Activated T-helper 1 cell treated with anti-CD3 and anti-CD28 coated beads, Interleukin-12 subunit alpha, Interleukin-12 subunit beta, Interleukin-2, Interleukin-4 antibody, amounts not matched to agents 30 ng/mL and 10 ng/mL and 1 ng/mL, durations not matched to agents 14 hours and 24 hours and 36 hours (primary cell): ENCODE measurements around the gene HIPK2. TPM values are rescaled to one million over a fixed set of nuclear protein-coding genes. Genes with fewer than 3 reads are reported as not detected.

Experiments used
- DNase-seq: peaks from one replicate; pipeline ENCODE4 v3.0.0; 2021; ENCODE audit warnings: low spot score
- H3K27ac Mint-ChIP-seq: one replicate; pipeline ENCODE4 v1.8.0; 2021; ENCODE audit warnings: mild to moderate bottlenecking, mixed read lengths
- H3K27me3 Mint-ChIP-seq: one replicate; pipeline ENCODE4 v1.8.0; 2022; ENCODE audit warnings: mild to moderate bottlenecking, moderate library complexity, mixed read lengths; ENCODE audit not compliant: insufficient read depth
- H3K36me3 Mint-ChIP-seq: one replicate; pipeline ENCODE4 v1.8.0; 2021; ENCODE audit warnings: low read depth, mixed read lengths
- H3K4me1 Mint-ChIP-seq: one replicate; pipeline ENCODE4 v1.8.0; 2021; ENCODE audit warnings: low read depth, mixed read lengths
- H3K4me3 Mint-ChIP-seq: one replicate; pipeline ENCODE4 v1.8.0; 2021; ENCODE audit warnings: mild to moderate bottlenecking, moderate library complexity, mixed read lengths
- H3K9me3 Mint-ChIP-seq: one replicate; pipeline ENCODE4 v1.8.0; 2021; ENCODE audit warnings: mixed read lengths
- intact Hi-C: fragments of 100-400 bp; cut with micrococcal nuclease; formaldehyde crosslinking; loops from one replicate; pipeline ENCODE4 v1.15.1; 2024
- total RNA-seq: library from RNA; stranded (reverse); gene quantifications from 2 replicates; pipeline ENCODE4 v1.2.3, GENCODE V29; 2022

HIPK2 gene
- total RNA-seq, 1 donor from 2014 or later, result 28.3 TPM

GRCh38 chr7:139687211-139687954 is 90.4 kb downstream of the HIPK2 start:
- peaks cover 25% of the 10 kb centered on the region for H3K4me1 Mint-ChIP-seq
- intact Hi-C loops, result loop anchor here (10.0 kb wide), 1 partner anchor 537 kb away; no protein-coding TSS in a partner anchor
- peaks cover 16% of the 10 kb centered on the region for H3K9me3 Mint-ChIP-seq
- peaks cover 35% of the 10 kb centered on the region for H3K36me3 Mint-ChIP-seq
- H3K4me3 Mint-ChIP-seq, result no peak overlapping the region
- DNase-seq, result no peak
- no peak overlapping the region for H3K27ac Mint-ChIP-seq
- H3K27me3 Mint-ChIP-seq, result no peaks in the 10 kb centered on the region

- DNase-seq, result no peak
- H3K36me3 Mint-ChIP-seq, result peaks cover 24% of the 10 kb centered on the region
- peak overlapping the region; percentile 85 for H3K27ac Mint-ChIP-seq
- no peaks in the 10 kb centered on the region for H3K27me3 Mint-ChIP-seq
- intact Hi-C loops, result loop anchor here (2.0 to 10.0 kb wide), 5 partner anchors 13 to 1329 kb away; partner anchors contain the start of genes FMC1 and MRPS33
- peak overlapping the region; percentile 26 for H3K4me3 Mint-ChIP-seq
- peaks cover 55% of the 10 kb centered on the region for H3K4me1 Mint-ChIP-seq
- peaks cover 16% of the 10 kb centered on the region for H3K9me3 Mint-ChIP-seq
These were observed 94.5 kb downstream of the HIPK2 start for GRCh38 chr7:139683137-139683921.

DNA sequence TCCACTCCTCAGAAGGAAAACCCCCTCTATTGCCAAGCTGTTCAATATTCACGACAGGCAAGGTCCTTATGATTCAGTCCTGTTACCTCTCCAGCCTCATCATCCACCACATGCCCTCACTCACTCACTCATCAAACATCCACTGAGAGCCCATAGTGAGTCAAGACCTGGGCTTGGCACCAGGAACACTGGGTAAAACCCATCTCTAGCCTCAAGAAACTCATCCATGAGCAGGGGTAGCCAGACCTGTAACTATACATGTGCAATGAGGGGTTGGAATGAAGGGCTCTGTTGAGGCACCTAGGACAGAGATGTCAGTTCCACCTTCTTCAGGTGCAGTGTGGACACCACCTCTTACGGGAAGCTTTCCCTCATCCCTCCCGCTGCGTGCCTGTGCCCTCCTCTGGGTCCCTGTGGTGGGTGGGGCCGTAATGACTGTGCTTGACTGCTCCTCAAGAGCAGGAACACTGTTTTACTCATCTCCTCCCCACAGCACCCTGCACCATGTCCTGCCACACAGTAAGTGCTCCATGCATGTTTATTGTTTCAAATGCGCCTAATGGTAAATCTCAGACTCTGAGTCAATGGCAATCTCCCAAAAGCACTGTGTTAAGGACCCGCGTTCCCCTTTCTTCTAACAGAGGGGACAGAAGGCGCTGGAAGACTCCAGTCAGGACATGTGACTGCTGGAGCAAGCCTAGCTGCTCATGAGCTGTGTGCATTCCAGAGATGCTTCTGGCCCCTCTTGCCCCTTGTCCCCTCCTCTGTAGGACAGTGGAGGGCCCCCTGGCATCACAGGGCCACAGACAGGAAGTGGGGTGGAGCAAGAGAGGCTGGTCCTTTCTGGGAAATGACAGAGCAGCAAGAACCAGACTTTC is 95.4 kb downstream of the HIPK2 start:
- Mint-ChIP-seq H3K4me1 (peaks cover 54% of the 10 kb centered on the region), H3K36me3 (peaks cover 20% of the 10 kb centered on the region), H3K27me3 (no peaks in the 10 kb centered on the region), H3K9me3 (peaks cover 16% of the 10 kb centered on the region), H3K4me3 (peak overlapping the region; percentile 61), H3K27ac (peak overlapping the region; percentile 85)
- intact Hi-C loops, result loop anchor here (1.0 to 10.0 kb wide), 9 partner anchors 13 to 1330 kb away; partner anchors contain the start of genes FMC1 and MRPS33
- DNase-seq, result peak; percentile 20

- DNase-seq, result no peak
- Mint-ChIP-seq H3K36me3 (peaks cover 19% of the 10 kb centered on the region), H3K4me1 (peaks cover 54% of the 10 kb centered on the region), H3K27me3 (no peaks in the 10 kb centered on the region), H3K9me3 (peaks cover 14% of the 10 kb centered on the region), H3K4me3 (peak overlapping the region; percentile 61), H3K27ac (peak overlapping the region; percentile 85)
- intact Hi-C loops, result loop anchor here (1.0 to 10.0 kb wide), 13 partner anchors 8 to 1331 kb away; partner anchors contain the start of genes FMC1 and MRPS33
These were observed 96.0 kb downstream of the HIPK2 start for GRCh38 chr7:139681812-139682135.

DNA sequence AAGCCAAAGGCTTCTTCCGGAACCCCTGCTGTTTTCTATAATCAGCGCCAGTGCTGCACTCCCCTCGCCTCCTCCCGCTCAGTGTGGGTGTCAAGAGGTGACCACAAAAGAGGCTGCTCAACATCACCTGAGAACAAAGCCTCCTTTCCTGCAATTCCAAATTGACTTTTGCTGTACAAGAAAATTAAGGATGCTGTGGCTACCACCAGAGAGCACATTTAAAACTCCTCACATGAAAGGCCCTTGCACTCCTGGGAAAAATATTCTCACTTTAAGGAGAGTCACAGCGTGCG is 96.4 kb downstream of the HIPK2 start:
- H3K4me1 Mint-ChIP-seq, result peaks cover 55% of the 10 kb centered on the region
- peaks cover 10% of the 10 kb centered on the region for H3K9me3 Mint-ChIP-seq
- H3K27ac Mint-ChIP-seq, result peak overlapping the region; percentile 85
- no peaks in the 10 kb centered on the region for H3K27me3 Mint-ChIP-seq
- H3K36me3 Mint-ChIP-seq, result peaks cover 16% of the 10 kb centered on the region
- peak overlapping the region; percentile 74 for H3K4me3 Mint-ChIP-seq
- intact Hi-C loops, result loop anchor here (1.0 to 10.0 kb wide), 8 partner anchors 8 to 1331 kb away; partner anchors contain the start of genes FMC1 and MRPS33
- no peak for DNase-seq

DNA sequence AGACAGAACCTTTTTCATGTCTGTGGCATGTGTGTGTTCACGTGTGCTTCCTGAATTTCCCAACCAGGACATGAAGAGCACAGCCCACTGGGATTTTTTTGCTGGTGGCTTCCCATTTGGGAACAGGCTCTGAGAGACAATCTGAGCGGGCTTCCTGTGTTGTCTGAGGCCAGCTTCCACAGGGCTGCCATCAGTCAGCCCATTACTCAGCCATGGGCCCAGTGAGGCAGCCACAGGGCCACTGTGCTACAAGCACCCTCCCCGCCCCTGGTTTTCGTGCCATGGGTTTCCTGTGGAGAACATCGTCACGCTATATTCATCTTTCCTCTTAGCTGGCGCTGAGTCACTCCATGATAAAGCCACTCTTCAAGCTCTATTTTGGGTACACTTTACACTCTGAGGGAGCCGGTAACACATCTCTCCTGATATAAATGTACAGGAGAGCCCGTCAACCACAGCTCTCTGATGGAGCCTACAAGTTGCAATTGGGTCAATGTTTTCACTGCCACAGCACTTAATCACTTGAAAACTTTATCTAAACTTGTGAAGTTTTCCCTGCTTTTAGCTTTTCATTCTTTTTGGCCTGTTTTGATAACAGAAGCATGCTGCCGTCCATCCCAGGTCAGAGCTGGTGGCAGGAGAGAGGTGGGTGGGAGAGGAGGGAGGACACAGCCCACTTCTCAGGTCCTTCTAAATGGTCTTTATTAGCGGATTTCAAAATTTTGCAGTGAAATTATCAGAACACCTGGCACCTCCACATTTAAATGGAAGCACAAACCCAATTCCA is 96.9 kb downstream of the HIPK2 start:
- peak overlapping the region; percentile 85 for H3K27ac Mint-ChIP-seq
- peaks cover 61% of the 10 kb centered on the region for H3K4me1 Mint-ChIP-seq
- peak; percentile 65 for DNase-seq
- intact Hi-C loops, result loop anchor here (1.0 to 10.0 kb wide), 9 partner anchors 8 to 1331 kb away; partner anchors contain the start of genes FMC1 and MRPS33
- peak overlapping the region; percentile 74 for H3K4me3 Mint-ChIP-seq
- H3K36me3 Mint-ChIP-seq, result peaks cover 17% of the 10 kb centered on the region
- H3K9me3 Mint-ChIP-seq, result peaks cover 5% of the 10 kb centered on the region
- H3K27me3 Mint-ChIP-seq, result no peaks in the 10 kb centered on the region

DNA sequence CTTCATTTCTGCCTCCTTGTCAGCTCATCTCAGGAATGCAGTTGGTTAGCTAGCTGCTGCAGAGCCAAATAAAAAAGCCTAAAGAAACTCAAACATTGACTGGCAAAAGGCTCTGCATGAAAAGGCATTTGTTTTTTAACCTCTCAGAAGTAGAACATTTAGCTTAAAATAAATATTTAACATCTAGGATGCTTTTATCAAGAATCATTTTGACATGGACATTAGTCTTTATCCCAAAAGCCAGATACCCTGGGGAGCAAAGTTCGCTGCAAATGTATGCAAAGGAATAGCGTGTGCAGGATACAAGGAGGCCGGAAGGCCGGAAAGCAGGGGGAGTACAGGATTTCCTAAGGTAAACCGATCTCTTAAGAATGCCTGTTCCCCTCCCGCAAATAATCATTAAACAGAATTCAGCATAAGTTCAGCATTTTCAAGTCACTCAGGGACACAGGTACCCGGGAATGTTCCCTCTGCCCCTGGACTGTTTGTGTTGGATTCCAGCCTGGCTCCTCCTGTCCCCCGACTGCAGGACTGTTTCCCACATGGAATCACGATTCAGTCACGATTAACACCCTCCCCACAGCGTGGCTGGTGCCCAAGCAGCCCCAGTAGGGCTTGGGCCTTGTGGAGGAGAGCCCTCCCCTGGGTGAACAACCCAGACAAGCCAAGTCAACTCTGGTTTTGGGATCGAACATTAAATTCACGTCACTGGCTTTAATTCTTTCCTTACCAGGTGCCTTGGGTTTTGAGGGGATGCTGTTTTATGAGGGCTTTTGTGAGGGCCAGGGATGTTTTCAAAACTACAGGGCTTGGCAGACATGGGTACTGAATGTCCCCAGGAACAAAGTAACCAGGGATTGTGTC is 97.8 kb downstream of the HIPK2 start:
- Mint-ChIP-seq H3K9me3 (no peaks in the 10 kb centered on the region), H3K4me3 (no peak overlapping the region), H3K36me3 (peaks cover 18% of the 10 kb centered on the region), H3K4me1 (peaks cover 70% of the 10 kb centered on the region), H3K27me3 (no peaks in the 10 kb centered on the region), H3K27ac (peak overlapping the region; percentile 85)
- intact Hi-C loops, result loop anchor here (1.0 to 10.0 kb wide), 7 partner anchors 33 to 1332 kb away; partner anchors contain the start of genes FMC1 and MRPS33
- no peak for DNase-seq

GRCh38 chr7:139676390-139676789 is 101.4 kb downstream of the HIPK2 start:
- Mint-ChIP-seq H3K27ac (no peak overlapping the region), H3K4me3 (no peak overlapping the region), H3K27me3 (no peaks in the 10 kb centered on the region), H3K9me3 (no peaks in the 10 kb centered on the region), H3K4me1 (peaks cover 54% of the 10 kb centered on the region), H3K36me3 (peaks cover 24% of the 10 kb centered on the region)
- intact Hi-C loops, result no loop called here
- DNase-seq, result no peak

DNA sequence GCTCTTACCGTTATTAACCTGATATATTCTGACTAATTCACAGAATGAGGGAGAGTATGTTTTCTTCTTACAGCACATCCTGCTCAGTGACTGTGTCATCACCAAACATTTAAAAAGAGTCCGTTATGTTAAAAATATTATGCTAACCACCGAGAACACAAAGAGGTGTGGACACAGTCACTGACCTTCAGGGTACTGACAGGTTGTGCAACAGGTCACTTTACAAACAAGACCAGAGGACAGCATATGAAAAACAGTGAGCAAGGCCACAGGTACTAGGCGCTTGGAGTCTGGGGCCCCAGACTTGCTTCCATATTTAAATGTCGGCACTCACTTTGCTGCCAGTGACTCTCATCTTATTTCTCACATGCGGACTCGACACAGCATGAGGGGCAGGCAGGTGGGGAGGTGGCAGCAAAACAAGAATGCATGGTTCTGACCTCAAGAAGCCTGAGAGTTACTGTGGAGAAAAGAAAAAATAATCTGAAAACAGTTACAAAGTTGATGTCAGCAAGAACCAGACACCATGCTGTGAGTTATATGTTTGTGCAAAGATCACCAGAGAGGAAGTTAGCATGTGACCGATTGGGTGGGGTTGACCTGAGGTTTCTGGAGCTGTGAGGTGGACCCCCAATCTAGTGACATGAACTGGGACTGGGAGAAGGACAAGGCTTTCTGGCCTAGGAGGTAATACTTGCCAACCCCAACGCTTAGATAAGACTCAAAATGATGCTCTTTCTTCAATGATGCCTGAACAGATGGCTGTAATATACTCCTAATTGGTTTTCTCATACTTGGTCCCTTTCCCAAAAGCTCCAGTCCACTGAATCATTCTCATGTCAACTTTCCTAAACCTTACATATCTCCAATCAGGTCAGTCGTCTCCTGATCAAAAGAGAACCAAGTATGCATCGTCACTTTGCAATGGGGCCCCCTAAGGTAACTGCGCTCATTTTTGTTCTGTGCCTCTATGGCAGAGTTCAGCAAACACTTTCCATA is 102.4 kb downstream of the HIPK2 start:
- H3K9me3 Mint-ChIP-seq, result no peaks in the 10 kb centered on the region
- no peak overlapping the region for H3K4me3 Mint-ChIP-seq
- H3K4me1 Mint-ChIP-seq, result peaks cover 44% of the 10 kb centered on the region
- H3K27me3 Mint-ChIP-seq, result no peaks in the 10 kb centered on the region
- H3K27ac Mint-ChIP-seq, result peak overlapping the region; percentile 55
- DNase-seq, result no peak
- intact Hi-C loops, result no loop called here
- peaks cover 24% of the 10 kb centered on the region for H3K36me3 Mint-ChIP-seq

GRCh38 chr7:139674752-139675126 is 103.1 kb downstream of the HIPK2 start:
- intact Hi-C loops, result no loop called here
- H3K27ac Mint-ChIP-seq, result peak overlapping the region; percentile 55
- H3K9me3 Mint-ChIP-seq, result no peaks in the 10 kb centered on the region
- no peak overlapping the region for H3K4me3 Mint-ChIP-seq
- DNase-seq, result no peak
- peaks cover 45% of the 10 kb centered on the region for H3K4me1 Mint-ChIP-seq
- peaks cover 24% of the 10 kb centered on the region for H3K36me3 Mint-ChIP-seq
- H3K27me3 Mint-ChIP-seq, result no peaks in the 10 kb centered on the region
